Measurements from ENCODE around the gene BRD2.

BRD2 gene

GRCh38 chr6:32968867-32969684 is 682 bp downstream of the BRD2 start:
- Histone ChIP-seq H3K36me3 (ENCODE audit: control insufficient read depth, insufficient read depth, low read length) (peaks cover 23% of the 10 kb centered on the region), H3K9me3 (ENCODE audit: control insufficient read depth, insufficient read depth, low read length) (no peaks in the 10 kb centered on the region), H3K9ac (ENCODE audit: low read depth, low read length) (peak overlapping the region; percentile 100), H3K4me3 (ENCODE audit: low read depth, low read length) (peak overlapping the region; percentile 100), H3K27me3 (ENCODE audit: control insufficient read depth, insufficient read depth, low read length) (no peaks in the 10 kb centered on the region), H3K4me1 (ENCODE audit: control insufficient read depth, insufficient read depth, low read length) (peaks cover 6% of the 10 kb centered on the region)

GRCh38 chr6:32969685-32970412 is 1.5 kb downstream of the BRD2 start:
- Histone ChIP-seq H3K36me3 (ENCODE audit: control insufficient read depth, insufficient read depth, low read length) (peaks cover 30% of the 10 kb centered on the region), H3K27me3 (ENCODE audit: control insufficient read depth, insufficient read depth, low read length) (no peaks in the 10 kb centered on the region), H3K4me1 (ENCODE audit: control insufficient read depth, insufficient read depth, low read length) (peaks cover 6% of the 10 kb centered on the region), H3K9me3 (ENCODE audit: control insufficient read depth, insufficient read depth, low read length) (no peaks in the 10 kb centered on the region), H3K4me3 (ENCODE audit: low read depth, low read length) (peak overlapping the region; percentile 100), H3K9ac (ENCODE audit: low read depth, low read length) (peak overlapping the region; percentile 100)

- Histone ChIP-seq H3K27me3 (ENCODE audit: control insufficient read depth, insufficient read depth, low read length) (no peaks in the 10 kb centered on the region), H3K9me3 (ENCODE audit: control insufficient read depth, insufficient read depth, low read length) (no peaks in the 10 kb centered on the region), H3K4me3 (ENCODE audit: low read depth, low read length) (peak overlapping the region; percentile 100), H3K4me1 (ENCODE audit: control insufficient read depth, insufficient read depth, low read length) (peaks cover 6% of the 10 kb centered on the region), H3K36me3 (ENCODE audit: control insufficient read depth, insufficient read depth, low read length) (peaks cover 37% of the 10 kb centered on the region), H3K9ac (ENCODE audit: low read depth, low read length) (peak overlapping the region; percentile 100)
These were observed 2.2 kb downstream of the BRD2 start for GRCh38 chr6:32970413-32971241.

- Histone ChIP-seq H3K36me3 (ENCODE audit: control insufficient read depth, insufficient read depth, low read length) (peaks cover 43% of the 10 kb centered on the region), H3K27me3 (ENCODE audit: control insufficient read depth, insufficient read depth, low read length) (no peaks in the 10 kb centered on the region), H3K4me1 (ENCODE audit: control insufficient read depth, insufficient read depth, low read length) (peaks cover 6% of the 10 kb centered on the region), H3K9me3 (ENCODE audit: control insufficient read depth, insufficient read depth, low read length) (no peaks in the 10 kb centered on the region), H3K4me3 (ENCODE audit: low read depth, low read length) (peak overlapping the region; percentile 100), H3K9ac (ENCODE audit: low read depth, low read length) (peak overlapping the region; percentile 100)
These were observed 2.8 kb downstream of the BRD2 start for GRCh38 chr6:32971242-32971580.

GRCh38 chr6:32971581-32972352 is 3.4 kb downstream of the BRD2 start:
- H3K36me3 ChIP-seq (ENCODE audit: control insufficient read depth, insufficient read depth, low read length), result peaks cover 49% of the 10 kb centered on the region
- peak overlapping the region; percentile 100 for H3K9ac ChIP-seq (ENCODE audit: low read depth, low read length)
- H3K4me3 ChIP-seq (ENCODE audit: low read depth, low read length), result peak overlapping the region; percentile 100
- H3K27me3 ChIP-seq (ENCODE audit: control insufficient read depth, insufficient read depth, low read length), result no peaks in the 10 kb centered on the region
- peaks cover 5% of the 10 kb centered on the region for H3K4me1 ChIP-seq (ENCODE audit: control insufficient read depth, insufficient read depth, low read length)
- no peaks in the 10 kb centered on the region for H3K9me3 ChIP-seq (ENCODE audit: control insufficient read depth, insufficient read depth, low read length)

GRCh38 chr6:32972353-32973143 is 4.2 kb downstream of the BRD2 start:
- H3K27me3 ChIP-seq (ENCODE audit: control insufficient read depth, insufficient read depth, low read length), result no peaks in the 10 kb centered on the region
- H3K9me3 ChIP-seq (ENCODE audit: control insufficient read depth, insufficient read depth, low read length), result no peaks in the 10 kb centered on the region
- peaks cover 2% of the 10 kb centered on the region for H3K4me1 ChIP-seq (ENCODE audit: control insufficient read depth, insufficient read depth, low read length)
- peaks cover 57% of the 10 kb centered on the region for H3K36me3 ChIP-seq (ENCODE audit: control insufficient read depth, insufficient read depth, low read length)
- peak overlapping the region; percentile 94 for H3K4me3 ChIP-seq (ENCODE audit: low read depth, low read length)
- H3K9ac ChIP-seq (ENCODE audit: low read depth, low read length), result peak overlapping the region; percentile 97

GRCh38 chr6:32973144-32974015 is 5.0 kb downstream of the BRD2 start:
- peak overlapping the region; percentile 97 for H3K9ac ChIP-seq (ENCODE audit: low read depth, low read length)
- H3K9me3 ChIP-seq (ENCODE audit: control insufficient read depth, insufficient read depth, low read length), result no peaks in the 10 kb centered on the region
- peaks cover 65% of the 10 kb centered on the region for H3K36me3 ChIP-seq (ENCODE audit: control insufficient read depth, insufficient read depth, low read length)
- H3K4me3 ChIP-seq (ENCODE audit: low read depth, low read length), result peak overlapping the region; percentile 94
- H3K4me1 ChIP-seq (ENCODE audit: control insufficient read depth, insufficient read depth, low read length), result peaks cover 2% of the 10 kb centered on the region
- no peaks in the 10 kb centered on the region for H3K27me3 ChIP-seq (ENCODE audit: control insufficient read depth, insufficient read depth, low read length)

- Histone ChIP-seq H3K36me3 (ENCODE audit: control insufficient read depth, insufficient read depth, low read length) (peaks cover 71% of the 10 kb centered on the region), H3K9ac (ENCODE audit: low read depth, low read length) (peak overlapping the region; percentile 97), H3K4me1 (ENCODE audit: control insufficient read depth, insufficient read depth, low read length) (peaks cover 2% of the 10 kb centered on the region), H3K4me3 (ENCODE audit: low read depth, low read length) (peak overlapping the region; percentile 94), H3K9me3 (ENCODE audit: control insufficient read depth, insufficient read depth, low read length) (no peaks in the 10 kb centered on the region), H3K27me3 (ENCODE audit: control insufficient read depth, insufficient read depth, low read length) (no peaks in the 10 kb centered on the region)
These were observed 5.6 kb downstream of the BRD2 start for GRCh38 chr6:32974016-32974333.

GRCh38 chr6:32974541-32975308 is 6.3 kb downstream of the BRD2 start:
- no peaks in the 10 kb centered on the region for H3K9me3 ChIP-seq (ENCODE audit: control insufficient read depth, insufficient read depth, low read length)
- H3K4me1 ChIP-seq (ENCODE audit: control insufficient read depth, insufficient read depth, low read length), result peaks cover 2% of the 10 kb centered on the region
- H3K36me3 ChIP-seq (ENCODE audit: control insufficient read depth, insufficient read depth, low read length), result peaks cover 74% of the 10 kb centered on the region
- H3K9ac ChIP-seq (ENCODE audit: low read depth, low read length), result peak overlapping the region; percentile 97
- H3K4me3 ChIP-seq (ENCODE audit: low read depth, low read length), result peak overlapping the region; percentile 94
- H3K27me3 ChIP-seq (ENCODE audit: control insufficient read depth, insufficient read depth, low read length), result no peaks in the 10 kb centered on the region

Measured in iPS-15b (cell line).